Mucosa of descending colon (tissue), 3 donors: ENCODE data around the gene CERS6. TPM values are rescaled to one million over a fixed set of nuclear protein-coding genes. Genes with fewer than 3 reads are reported as not detected.

Experiments used
- ATAC-seq: fragments of 200-7000 bp; cut with Tn5 transposase; one replicate; pipeline ENCODE4 v1.9.1; 2020; ENCODE audit warnings: mild to moderate bottlenecking, moderate library complexity
- DNase-seq, 3 donors: peaks; one replicate each; pipeline ENCODE4 v3.0.0-alpha.2; 2020
- H3K36me3 ChIP-seq: fragments of 200-600 bp; one replicate; pipeline ENCODE4 v1.8.0; 2021; ENCODE audit warnings: low read depth, mild to moderate bottlenecking
- H3K4me1 ChIP-seq: fragments of 200-600 bp; one replicate; pipeline ENCODE4 v1.8.0; 2021; ENCODE audit warnings: low read depth, mild to moderate bottlenecking
- H3K4me3 ChIP-seq: fragments of 200-600 bp; one replicate; pipeline ENCODE4 v1.8.0; 2021; ENCODE audit warnings: mild to moderate bottlenecking
- H3K9me3 ChIP-seq: fragments of 200-600 bp; one replicate; pipeline ENCODE4 v1.8.0; 2021; ENCODE audit warnings: mild to moderate bottlenecking
- CTCF ChIP-seq: fragments of 200-600 bp; IDR thresholded peaks from one replicate; pipeline ENCODE4 v1.8.0; 2022; ENCODE audit warnings: antibody characterized with exemption, mild to moderate bottlenecking
- intact Hi-C, 2 donors: fragments of 100-400 bp; cut with DNase I in 1 of 2; cut with micrococcal nuclease in 1 of 2; formaldehyde crosslinking; loops; one replicate each; pipeline versions ENCODE4 v1.11.0 to v1.11.1; 2022; cut with DNase I, micrococcal nuclease
- total RNA-seq, 3 donors: library from RNA; stranded (reverse); fragmentation: NEBNext Ultra II Directional in 2 of 3; extraction: Animal tissue kit (Norgen Biotek cat#: 25700) in 2 of 3; gene quantifications; one replicate each; pipeline versions ENCODE4 v1.2.1 to v1.2.4, GENCODE V29; 2021 to 2023
- donor health status: DM: no; HTN: no; CAD: no; lungs with moderate emphysema.
- donor health status: DM: no; HTN: no; CAD: no.
- donor health status: DM: no; HTN: yes; CAD: no.

Gene CERS6
- total RNA-seq, 3 donors from 2014 or later = 27.4 to 67.2 (median 65.0) TPM

DNA sequence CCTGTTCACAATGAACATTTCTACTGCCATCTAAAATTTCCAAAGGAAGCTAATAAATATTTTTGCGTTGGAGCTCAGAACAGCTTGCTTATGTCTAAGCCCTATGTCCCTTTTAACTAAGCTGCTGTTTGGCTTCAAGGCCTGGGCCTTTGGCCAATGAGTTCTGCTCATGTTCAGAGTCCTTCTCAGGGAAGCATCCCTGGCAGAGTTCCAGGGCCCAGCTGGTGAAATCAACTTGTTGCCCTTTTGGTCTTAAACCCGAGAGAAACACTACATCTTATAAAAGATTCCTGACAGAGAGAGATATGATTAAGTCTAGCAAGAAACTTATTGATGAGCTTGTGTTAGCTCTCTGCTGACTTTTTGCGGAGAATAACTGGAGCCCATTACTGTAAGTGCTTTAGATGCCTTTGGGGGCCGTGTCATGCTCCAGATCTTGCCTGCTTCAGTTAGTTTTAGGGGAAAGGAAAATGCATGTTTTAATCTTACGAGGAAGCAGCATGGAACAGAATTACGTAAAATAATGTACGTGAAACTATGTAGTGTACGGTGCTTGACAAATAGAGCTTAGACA lies 243.9 kb downstream of the CERS6 start:
- Histone ChIP-seq H3K4me3 (no peak overlapping the region), H3K4me1 (peaks cover 30% of the 10 kb centered on the region), H3K9me3 (no peaks in the 10 kb centered on the region), H3K36me3 (no peaks in the 10 kb centered on the region)
- peak; percentile 33 for ATAC-seq
- DNase-seq = peak; percentile 83 to 90 (median 86)
- no peak for TF ChIP-seq CTCF
- intact Hi-C loops = no loop called here

- H3K36me3 ChIP-seq = no peaks in the 10 kb centered on the region
- H3K4me1 ChIP-seq = peaks cover 37% of the 10 kb centered on the region
- no peak overlapping the region for H3K4me3 ChIP-seq
- ATAC-seq (peak; percentile 84), DNase-seq (peak in 2 of 3 donors; percentile 36 to 65)
- intact Hi-C loops = no loop called here
- no peak for TF ChIP-seq CTCF
- H3K9me3 ChIP-seq = no peaks in the 10 kb centered on the region
Observed at GRCh38 chr2:168700615-168701245, 244.7 kb downstream of the CERS6 start.

- no peak for ATAC-seq
- no peak for TF ChIP-seq CTCF
- DNase-seq = no peak
- intact Hi-C loops = no loop called here
- Histone ChIP-seq H3K9me3 (no peaks in the 10 kb centered on the region), H3K4me1 (peaks cover 32% of the 10 kb centered on the region), H3K36me3 (no peaks in the 10 kb centered on the region), H3K4me3 (no peak overlapping the region)
Observed at GRCh38 chr2:168702579-168702978, 246.5 kb downstream of the CERS6 start.

DNA sequence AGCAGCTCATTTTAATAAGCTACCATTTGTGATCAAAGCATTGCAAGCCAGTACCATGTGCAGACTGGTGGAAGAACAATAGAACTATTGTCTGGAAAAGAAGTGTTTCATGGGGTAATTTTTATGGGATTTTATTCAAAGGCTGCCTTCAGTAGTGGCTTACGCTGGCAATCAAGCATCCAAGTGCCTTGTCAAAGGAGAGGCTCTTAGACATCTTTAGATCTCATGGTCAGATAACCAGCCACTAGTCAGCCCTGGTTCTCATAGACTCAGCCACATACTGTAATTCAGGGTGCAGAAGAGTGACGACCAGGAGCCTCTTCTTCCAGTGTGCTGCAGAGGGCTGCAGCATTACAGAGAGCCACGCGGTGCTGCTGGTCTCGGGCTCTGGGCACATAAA lies 247.9 kb downstream of the CERS6 start:
- no peaks in the 10 kb centered on the region for H3K9me3 ChIP-seq
- DNase-seq = no peak
- intact Hi-C loops = no loop called here
- H3K36me3 ChIP-seq = no peaks in the 10 kb centered on the region
- no peak for ATAC-seq
- H3K4me3 ChIP-seq = no peak overlapping the region
- H3K4me1 ChIP-seq = peaks cover 26% of the 10 kb centered on the region
- TF ChIP-seq CTCF = no peak

GRCh38 chr2:168705534-168706470 lies 249.7 kb downstream of the CERS6 start:
- Histone ChIP-seq H3K4me3 (no peak overlapping the region), H3K36me3 (no peaks in the 10 kb centered on the region), H3K4me1 (peaks cover 16% of the 10 kb centered on the region), H3K9me3 (no peaks in the 10 kb centered on the region)
- DNase-seq (peak in 2 of 3 donors; percentile 34 to 37), ATAC-seq (peak; percentile 83)
- intact Hi-C loops = no loop called here
- no peak for TF ChIP-seq CTCF
